IPS DF 4.7 (cell line): Measurements from ENCODE around the gene CABLES2.

Experiments
- DNase-seq: peaks from one replicate; pipeline ENCODE4 v3.0.0-alpha.2; 2013; ENCODE audit warnings: low spot score; ENCODE audit errors: extremely low read depth

Gene CABLES2

GRCh38 chr20:62350629-62351422 lies 56.3 kb downstream of the CABLES2 start:
- no peak for DNase-seq

- DNase-seq: no peak
Observed at GRCh38 chr20:62350098-62350628, 56.9 kb downstream of the CABLES2 start.

GRCh38 chr20:62349556-62350097 lies 57.5 kb downstream of the CABLES2 start:
- DNase-seq: no peak

- no peak for DNase-seq
Observed at GRCh38 chr20:62348604-62349003, 58.5 kb downstream of the CABLES2 start.

- no peak for DNase-seq
Observed at GRCh38 chr20:62347445-62347844, 59.6 kb downstream of the CABLES2 start.

GRCh38 chr20:62347151-62347404 lies 60.0 kb downstream of the CABLES2 start:
- DNase-seq: no peak

- DNase-seq: no peak
Observed at GRCh38 chr20:62346398-62347150, 60.5 kb downstream of the CABLES2 start.

- no peak for DNase-seq
Observed at GRCh38 chr20:62345681-62346370, 61.3 kb downstream of the CABLES2 start.

- DNase-seq: no peak
Observed at GRCh38 chr20:62344782-62345181, 62.3 kb downstream of the CABLES2 start.

- no peak for DNase-seq
Observed at GRCh38 chr20:62344092-62344491, 63.0 kb downstream of the CABLES2 start.

- DNase-seq: no peak
Observed at GRCh38 chr20:62342910-62343309, 64.2 kb downstream of the CABLES2 start.

- no peak for DNase-seq
Observed at GRCh38 chr20:62339647-62340062, 67.4 kb downstream of the CABLES2 start.
